ENCODE results near the gene DNAJC13.

GRCh38 chr3:132503559-132503958 is 86.3 kb downstream of the DNAJC13 start:
- TF ChIP-seq POLR2AphosphoS5 (IDR thresholded peaks at IDR 0.05; ENCODE audit: borderline replicate concordance, low read depth, low read length) (no peak), EZH2 (IDR thresholded peaks at IDR 0.05) (no peak)
